Fibroblast of the aortic adventitia (primary cell): ENCODE measurements around the gene PCDHB6. TPM values are rescaled to one million over a fixed set of nuclear protein-coding genes. Genes with fewer than 3 reads are reported as not detected.
A peak's percentile ranks its signal among the peaks of the same experiment; 100 is the strongest.
"Not testable (repeated sequence)": the region's sequence is repeated elsewhere in the genome, so short reads cannot be mapped to it uniquely, and the experiment has no call there.

Experiments
- DNase-seq: peaks from one replicate; pipeline ENCODE4 v3.0.0-alpha.2; 2010; ENCODE audit warnings: low read depth
- H3K4me3 ChIP-seq: 2 replicates; pipeline ENCODE4 v1.5.1; 2011; ENCODE audit warnings: low read depth, mild to moderate bottlenecking, control low read depth, low read length, moderate library complexity
- total RNA-seq: library from RNA; depleted of rRNA; stranded (reverse); fragments of >200 nt; gene quantifications from 2 replicates; pipeline ENCODE4 v1.2.3, GENCODE V29; 2012; ENCODE audit warnings: low replicate concordance
- TF ChIP-seq, protein P1 (sequence below): IDR thresholded peaks from 2 replicates; pipeline ENCODE4 v1.5.1; 2011; ENCODE audit warnings: mild to moderate bottlenecking, low read length, control low read depth, inconsistent platforms; ENCODE audit not compliant: insufficient read depth

PCDHB6 gene
- total RNA-seq = 0.18 TPM in 1 of 2 replicates, not detected in the other

DNA sequence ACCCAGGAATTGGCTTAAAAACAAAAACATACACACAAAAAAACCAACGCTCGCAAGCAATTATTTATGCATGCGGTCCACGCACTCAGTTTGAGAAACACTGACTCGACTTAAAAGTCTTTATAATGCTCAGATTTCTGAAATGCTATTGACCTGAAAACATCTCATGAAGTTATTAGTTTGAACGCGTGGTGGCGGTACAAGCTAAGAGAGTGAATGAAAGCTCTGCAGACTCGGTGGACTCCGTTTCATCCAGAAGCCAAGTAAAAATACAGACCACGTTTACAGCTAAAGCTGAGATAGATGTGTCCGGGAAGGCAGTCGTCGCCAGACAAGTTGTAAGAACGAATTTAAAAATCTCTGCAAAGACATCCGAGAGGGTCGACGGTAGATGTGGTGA, at the start of gene PCDHB6:
Gene PCDHB6, plus strand, starts transcription at position 246 of the 400 bp plus-strand sequence. CDS start 201 bp downstream, outside the sequence.
- no peak within 1 kb of the TSS for H3K4me3 ChIP-seq
- peak; percentile 0 for DNase-seq
- TF ChIP-seq, protein P1, sequence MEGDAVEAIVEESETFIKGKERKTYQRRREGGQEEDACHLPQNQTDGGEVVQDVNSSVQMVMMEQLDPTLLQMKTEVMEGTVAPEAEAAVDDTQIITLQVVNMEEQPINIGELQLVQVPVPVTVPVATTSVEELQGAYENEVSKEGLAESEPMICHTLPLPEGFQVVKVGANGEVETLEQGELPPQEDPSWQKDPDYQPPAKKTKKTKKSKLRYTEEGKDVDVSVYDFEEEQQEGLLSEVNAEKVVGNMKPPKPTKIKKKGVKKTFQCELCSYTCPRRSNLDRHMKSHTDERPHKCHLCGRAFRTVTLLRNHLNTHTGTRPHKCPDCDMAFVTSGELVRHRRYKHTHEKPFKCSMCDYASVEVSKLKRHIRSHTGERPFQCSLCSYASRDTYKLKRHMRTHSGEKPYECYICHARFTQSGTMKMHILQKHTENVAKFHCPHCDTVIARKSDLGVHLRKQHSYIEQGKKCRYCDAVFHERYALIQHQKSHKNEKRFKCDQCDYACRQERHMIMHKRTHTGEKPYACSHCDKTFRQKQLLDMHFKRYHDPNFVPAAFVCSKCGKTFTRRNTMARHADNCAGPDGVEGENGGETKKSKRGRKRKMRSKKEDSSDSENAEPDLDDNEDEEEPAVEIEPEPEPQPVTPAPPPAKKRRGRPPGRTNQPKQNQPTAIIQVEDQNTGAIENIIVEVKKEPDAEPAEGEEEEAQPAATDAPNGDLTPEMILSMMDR = no peak

DNA sequence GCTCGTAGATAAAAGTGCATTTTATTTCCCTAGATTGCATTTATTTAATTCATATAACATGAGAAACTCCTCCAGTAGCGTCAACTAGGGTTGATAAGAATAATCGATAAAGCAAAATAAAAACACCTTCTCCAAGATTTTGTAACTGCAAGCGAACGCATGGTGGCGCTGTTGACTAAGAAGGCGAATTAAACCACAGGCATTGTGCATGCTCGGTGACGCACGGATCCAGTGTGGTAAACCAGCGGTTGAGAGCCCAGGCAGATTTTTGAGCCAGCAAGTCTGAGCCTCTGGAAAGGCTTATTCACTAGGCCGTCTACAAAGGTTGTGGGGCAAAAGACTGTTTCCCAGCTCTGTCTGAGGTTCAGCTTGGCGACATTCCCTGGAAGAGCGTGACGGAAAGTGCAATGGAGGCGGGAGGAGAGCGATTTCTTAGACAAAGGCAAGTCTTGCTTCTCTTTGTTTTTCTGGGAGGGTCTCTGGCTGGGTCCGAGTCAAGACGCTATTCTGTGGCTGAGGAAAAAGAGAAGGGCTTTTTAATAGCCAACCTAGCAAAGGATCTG, 49.5 kb upstream of the PCDHB6 start, which contains the start of gene PCDHB3:
Gene PCDHB3, plus strand, starts transcription at position 231 of the 563 bp plus-strand sequence. Its CDS starts 177 bp downstream, at position 408.
- no peak within 1 kb of the TSS for H3K4me3 ChIP-seq
- TF ChIP-seq, protein P1 = no peak
- peak; percentile 15 for DNase-seq

DNA sequence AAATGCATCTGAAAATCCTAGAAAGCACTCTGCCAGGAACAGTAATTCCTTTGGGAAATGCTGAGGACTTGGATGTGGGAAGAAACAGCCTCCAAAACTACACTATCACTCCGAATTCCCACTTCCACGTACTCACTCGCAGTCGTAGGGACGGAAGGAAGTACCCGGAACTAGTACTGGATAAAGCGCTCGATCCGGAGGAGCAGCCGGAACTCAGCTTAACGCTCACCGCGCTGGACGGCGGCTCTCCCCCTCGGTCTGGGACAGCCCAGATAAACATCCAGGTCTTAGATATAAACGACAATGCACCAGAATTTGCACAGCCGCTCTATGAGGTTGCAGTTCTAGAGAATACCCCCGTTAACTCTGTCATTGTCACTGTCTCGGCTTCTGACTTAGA, 48.8 kb upstream of the PCDHB6 start:
- DNase-seq = no peak
- H3K4me3 ChIP-seq = no peak overlapping the region
- TF ChIP-seq, protein P1 = no peak

DNA sequence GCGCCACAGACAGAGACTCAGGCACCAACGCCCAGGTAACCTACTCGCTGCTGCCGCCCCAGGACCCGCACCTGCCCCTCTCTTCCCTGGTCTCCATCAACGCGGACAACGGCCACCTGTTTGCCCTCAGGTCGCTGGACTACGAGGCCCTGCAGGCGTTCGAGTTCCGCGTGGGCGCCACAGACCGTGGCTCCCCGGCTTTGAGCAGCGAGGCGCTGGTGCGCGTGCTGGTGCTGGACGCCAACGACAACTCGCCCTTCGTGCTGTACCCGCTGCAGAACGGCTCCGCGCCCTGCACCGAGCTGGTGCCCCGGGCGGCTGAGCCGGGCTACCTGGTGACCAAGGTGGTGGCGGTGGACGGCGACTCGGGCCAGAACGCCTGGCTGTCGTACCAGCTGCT, 47.8 kb upstream of the PCDHB6 start:
- H3K4me3 ChIP-seq, DNase-seq: not testable (repeated sequence)

DNA sequence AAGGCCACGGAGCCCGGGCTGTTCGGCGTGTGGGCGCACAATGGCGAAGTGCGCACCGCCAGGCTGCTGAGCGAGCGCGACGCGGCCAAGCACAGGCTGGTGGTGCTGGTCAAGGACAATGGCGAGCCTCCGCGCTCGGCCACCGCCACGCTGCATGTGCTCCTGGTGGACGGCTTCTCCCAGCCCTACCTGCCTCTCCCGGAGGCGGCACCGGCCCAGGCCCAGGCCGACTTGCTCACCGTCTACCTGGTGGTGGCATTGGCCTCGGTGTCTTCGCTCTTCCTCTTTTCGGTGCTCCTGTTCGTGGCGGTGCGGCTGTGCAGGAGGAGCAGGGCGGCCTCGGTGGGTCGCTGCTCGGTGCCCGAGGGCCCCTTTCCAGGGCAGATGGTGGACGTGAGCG, 47.4 kb upstream of the PCDHB6 start:
- H3K4me3 ChIP-seq, DNase-seq: not testable (repeated sequence)

DNA sequence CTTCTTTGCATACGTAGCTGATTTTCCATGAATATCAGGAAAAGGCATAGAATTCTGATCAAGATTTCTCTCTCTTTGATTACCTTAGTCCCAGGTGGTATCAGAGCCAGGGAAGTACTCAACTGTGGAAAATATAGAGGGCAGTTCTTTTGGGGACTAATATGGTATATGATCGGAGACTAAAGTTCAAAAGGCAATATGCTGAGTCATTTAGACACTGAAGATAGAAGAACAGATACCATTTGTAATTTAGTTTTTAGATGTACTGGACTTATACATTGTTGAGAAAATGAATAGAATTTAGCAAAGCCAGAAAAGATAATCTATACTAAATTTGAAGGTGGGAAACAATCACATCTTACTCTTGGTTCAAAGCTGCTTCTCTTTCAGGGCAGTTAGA, 44.5 kb upstream of the PCDHB6 start:
- DNase-seq = no peak
- TF ChIP-seq, protein P1 = no peak
- no peak overlapping the region for H3K4me3 ChIP-seq

DNA sequence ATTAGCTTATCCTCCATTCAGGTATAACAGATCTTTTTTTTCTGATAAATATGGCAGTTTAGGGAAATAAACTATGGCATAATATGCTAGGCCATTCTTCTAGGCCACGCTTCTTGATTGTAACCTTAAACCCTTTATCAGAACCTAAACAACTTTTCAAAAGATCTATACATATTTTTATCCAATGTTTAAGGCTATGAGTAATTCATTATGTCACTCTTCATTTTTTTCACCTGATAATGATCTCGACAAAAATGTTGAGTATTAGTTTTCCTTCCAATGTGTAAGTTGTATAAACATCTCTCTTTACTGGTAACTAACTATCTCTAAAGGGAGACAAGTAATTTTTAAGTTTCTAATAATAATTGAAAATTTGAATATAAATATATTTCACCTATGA, 30.6 kb upstream of the PCDHB6 start:
- DNase-seq = no peak
- TF ChIP-seq, protein P1 = no peak
- no peak overlapping the region for H3K4me3 ChIP-seq

DNA sequence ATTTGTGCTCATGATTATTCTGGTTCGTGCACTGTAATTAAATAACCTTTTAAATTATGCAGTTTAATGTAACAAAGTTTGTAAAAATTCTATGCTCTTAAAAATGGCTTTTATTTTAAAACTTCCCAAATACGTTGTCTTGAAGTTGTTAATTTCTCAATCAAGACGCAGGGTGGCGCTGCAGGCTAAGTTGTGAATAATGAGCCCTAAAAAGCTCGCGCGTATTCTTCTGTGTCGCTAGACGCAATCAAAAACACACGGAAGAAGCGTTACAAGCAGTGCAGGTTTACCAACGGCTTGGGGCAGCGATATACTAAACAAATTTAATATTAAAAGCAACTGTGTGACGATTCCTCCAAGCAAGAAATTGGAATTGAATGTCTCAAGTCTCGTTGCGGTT, 28.3 kb upstream of the PCDHB6 start, which contains the start of gene PCDHB4:
Gene PCDHB4, plus strand, starts transcription at position 256 of the 400 bp plus-strand sequence. CDS start 181 bp downstream, outside the sequence.
- TF ChIP-seq, protein P1 = no peak
- H3K4me3 ChIP-seq = no peak within 1 kb of the TSS
- DNase-seq = no peak
